ENCODE data around the gene CBLN3. TPM values are rescaled to one million over a fixed set of nuclear protein-coding genes. Genes with fewer than 3 reads are reported as not detected.

The CBLN3 gene
- total RNA-seq, 1 experiment from 2014 or later: 3.4 TPM

DNA sequence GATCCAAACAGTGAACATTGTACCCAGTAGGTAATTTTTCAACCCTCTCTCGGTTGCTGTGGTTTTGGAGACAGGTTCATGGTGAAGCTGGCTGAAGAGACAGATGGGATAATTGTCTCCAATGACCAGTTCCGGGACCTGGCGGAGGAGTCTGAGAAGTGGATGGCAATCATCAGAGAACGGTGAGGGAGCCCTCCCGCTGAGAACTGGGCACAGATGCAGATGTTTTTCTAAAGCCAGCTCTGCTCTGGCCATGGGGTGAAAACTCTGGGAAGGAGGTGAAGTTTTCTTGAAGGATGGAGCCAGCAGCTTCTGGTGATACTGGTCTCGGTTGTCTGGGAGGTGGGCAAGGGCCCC is 6.5 kb upstream of the CBLN3 start:
- Histone ChIP-seq H3K27me3 (ENCODE audit: low read length) (no peaks in the 10 kb centered on the region), H3K9ac (ENCODE audit: low read length) (no peak overlapping the region), H3K79me2 (ENCODE audit: low read length) (peaks cover 24% of the 10 kb centered on the region), H3F3A (ENCODE audit: low read length, unreplicated experiment) (no peaks in the 10 kb centered on the region), H3K36me3 (ENCODE audit: low read depth, low read length) (peaks cover 28% of the 10 kb centered on the region), H3K9me2 (replicated peaks; ENCODE audit: low read length) (no peaks in the 10 kb centered on the region), H4K20me1 (ENCODE audit: low read length) (no peaks in the 10 kb centered on the region), H3K9me3 (ENCODE audit: low read length) (no peaks in the 10 kb centered on the region), H2AFZ (ENCODE audit: low read length) (no peak overlapping the region), H3K4me2 (ENCODE audit: low read length) (no peak overlapping the region), H3K4me1 (ENCODE audit: insufficient read depth, low read length) (peaks cover 35% of the 10 kb centered on the region), H3K4me3 (ENCODE audit: low read length) (no peak overlapping the region), H3K27ac (ENCODE audit: low read length) (peak overlapping the region; percentile 15; the same call in 1 of the 2 replicates)
- ChIA-PET POLR2A (ENCODE audit: unreplicated experiment) (no interaction called here), CTCF (interaction anchor here (1.3 kb wide), 1 partner anchor 70 kb away, joined by 8 read pairs; no protein-coding TSS in a partner anchor)
- no TSS peak for BruUV-seq (replicated peaks)
- no peak for ATAC-seq
- intact Hi-C loops (cut with micrococcal nuclease): loop anchor here (1.0 kb wide), 3 partner anchors 71 to 108 kb away; no protein-coding TSS in a partner anchor
- no peak for DNase-seq
- TF ChIP-seq, protein P1, sequence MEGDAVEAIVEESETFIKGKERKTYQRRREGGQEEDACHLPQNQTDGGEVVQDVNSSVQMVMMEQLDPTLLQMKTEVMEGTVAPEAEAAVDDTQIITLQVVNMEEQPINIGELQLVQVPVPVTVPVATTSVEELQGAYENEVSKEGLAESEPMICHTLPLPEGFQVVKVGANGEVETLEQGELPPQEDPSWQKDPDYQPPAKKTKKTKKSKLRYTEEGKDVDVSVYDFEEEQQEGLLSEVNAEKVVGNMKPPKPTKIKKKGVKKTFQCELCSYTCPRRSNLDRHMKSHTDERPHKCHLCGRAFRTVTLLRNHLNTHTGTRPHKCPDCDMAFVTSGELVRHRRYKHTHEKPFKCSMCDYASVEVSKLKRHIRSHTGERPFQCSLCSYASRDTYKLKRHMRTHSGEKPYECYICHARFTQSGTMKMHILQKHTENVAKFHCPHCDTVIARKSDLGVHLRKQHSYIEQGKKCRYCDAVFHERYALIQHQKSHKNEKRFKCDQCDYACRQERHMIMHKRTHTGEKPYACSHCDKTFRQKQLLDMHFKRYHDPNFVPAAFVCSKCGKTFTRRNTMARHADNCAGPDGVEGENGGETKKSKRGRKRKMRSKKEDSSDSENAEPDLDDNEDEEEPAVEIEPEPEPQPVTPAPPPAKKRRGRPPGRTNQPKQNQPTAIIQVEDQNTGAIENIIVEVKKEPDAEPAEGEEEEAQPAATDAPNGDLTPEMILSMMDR (conservative IDR thresholded peaks at IDR 0.05; ENCODE audit: low read depth, low read length): no peak
- TF ChIP-seq EZH2 (IDR thresholded peaks at IDR 0.05; ENCODE audit: low read length, unreplicated experiment): no peak
- no peak for TF ChIP-seq EZH2phosphoT487 (IDR thresholded peaks at IDR 0.05; ENCODE audit: borderline replicate concordance, low read length)

DNA sequence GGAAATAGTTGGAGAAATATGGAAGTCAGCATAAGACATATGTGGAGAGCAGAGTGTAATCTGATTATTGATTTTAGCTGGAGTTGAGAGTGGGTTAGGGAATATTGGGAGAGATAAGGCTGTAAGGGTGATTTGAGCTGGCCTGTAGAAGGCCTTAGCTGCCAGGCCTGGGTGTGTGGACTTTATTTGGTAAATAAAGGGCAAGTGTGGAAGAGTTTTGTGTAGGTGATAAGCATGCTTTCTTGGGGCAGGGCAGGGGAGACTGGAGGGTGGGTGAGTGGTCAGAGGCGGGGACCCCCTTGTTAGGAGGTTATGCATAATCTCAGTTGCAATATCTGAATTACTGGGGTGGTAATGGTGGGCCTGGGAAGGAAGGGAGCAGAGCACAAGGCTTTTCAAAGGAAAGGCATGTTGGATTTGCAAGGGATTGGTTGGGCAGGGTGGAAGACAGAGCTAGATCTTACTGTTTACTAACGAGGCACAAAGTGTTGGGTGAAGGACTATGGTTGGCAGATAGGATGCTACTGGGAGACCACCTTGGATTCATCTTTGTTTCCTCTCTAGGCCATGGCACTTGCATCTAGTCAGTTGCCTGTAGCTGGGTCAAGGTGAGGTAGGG is 5.8 kb upstream of the CBLN3 start:
- Histone ChIP-seq H4K20me1 (ENCODE audit: low read length) (no peaks in the 10 kb centered on the region), H3K36me3 (ENCODE audit: low read depth, low read length) (peaks cover 28% of the 10 kb centered on the region), H3K27me3 (ENCODE audit: low read length) (no peaks in the 10 kb centered on the region), H3K4me1 (ENCODE audit: insufficient read depth, low read length) (peaks cover 36% of the 10 kb centered on the region), H3K4me2 (ENCODE audit: low read length) (no peak overlapping the region), H3K9me2 (replicated peaks; ENCODE audit: low read length) (no peaks in the 10 kb centered on the region), H3F3A (ENCODE audit: low read length, unreplicated experiment) (no peaks in the 10 kb centered on the region), H3K9ac (ENCODE audit: low read length) (no peak overlapping the region), H3K27ac (ENCODE audit: low read length) (no peak overlapping the region), H2AFZ (ENCODE audit: low read length) (no peak overlapping the region), H3K79me2 (ENCODE audit: low read length) (peaks cover 24% of the 10 kb centered on the region), H3K4me3 (ENCODE audit: low read length) (no peak overlapping the region), H3K9me3 (ENCODE audit: low read length) (no peaks in the 10 kb centered on the region)
- DNase-seq: no peak
- TF ChIP-seq EZH2 (IDR thresholded peaks at IDR 0.05; ENCODE audit: low read length, unreplicated experiment) (no peak), EZH2phosphoT487 (IDR thresholded peaks at IDR 0.05; ENCODE audit: borderline replicate concordance, low read length) (no peak)
- TF ChIP-seq, protein P1 (conservative IDR thresholded peaks at IDR 0.05; ENCODE audit: low read depth, low read length): no peak
- ChIA-PET POLR2A (ENCODE audit: unreplicated experiment) (no interaction called here), CTCF (no interaction called here)
- intact Hi-C loops (cut with micrococcal nuclease): no loop called here
- no TSS peak for BruUV-seq (replicated peaks)
- no peak for ATAC-seq

GRCh38 chr14:24434676-24435075 is 5.2 kb upstream of the CBLN3 start:
- ChIA-PET CTCF (no interaction called here), POLR2A (ENCODE audit: unreplicated experiment) (no interaction called here)
- ATAC-seq (no peak), DNase-seq (no peak)
- Histone ChIP-seq H3K4me2 (ENCODE audit: low read length) (no peak overlapping the region), H3K27me3 (ENCODE audit: low read length) (no peaks in the 10 kb centered on the region), H3K27ac (ENCODE audit: low read length) (no peak overlapping the region), H3F3A (ENCODE audit: low read length, unreplicated experiment) (no peaks in the 10 kb centered on the region), H3K79me2 (ENCODE audit: low read length) (peaks cover 22% of the 10 kb centered on the region), H3K36me3 (ENCODE audit: low read depth, low read length) (peaks cover 28% of the 10 kb centered on the region), H3K9me3 (ENCODE audit: low read length) (no peaks in the 10 kb centered on the region), H3K4me1 (ENCODE audit: insufficient read depth, low read length) (peaks cover 36% of the 10 kb centered on the region), H2AFZ (ENCODE audit: low read length) (no peak overlapping the region), H3K9ac (ENCODE audit: low read length) (no peak overlapping the region), H3K9me2 (replicated peaks; ENCODE audit: low read length) (no peaks in the 10 kb centered on the region), H3K4me3 (ENCODE audit: low read length) (no peak overlapping the region), H4K20me1 (ENCODE audit: low read length) (no peaks in the 10 kb centered on the region)
- no peak for TF ChIP-seq EZH2 (IDR thresholded peaks at IDR 0.05; ENCODE audit: low read length, unreplicated experiment)
- no peak for TF ChIP-seq EZH2phosphoT487 (IDR thresholded peaks at IDR 0.05; ENCODE audit: borderline replicate concordance, low read length)
- TF ChIP-seq, protein P1 (conservative IDR thresholded peaks at IDR 0.05; ENCODE audit: low read depth, low read length): no peak
- intact Hi-C loops (cut with micrococcal nuclease): no loop called here
- BruUV-seq (replicated peaks): no TSS peak

Data from PC-3 (cell line).